WI38 (cell line): ENCODE data around the gene GPR32.

Experiments
- H3K4me3 ChIP-seq: 2 replicates; pipeline ENCODE4 v1.5.1; 2011; ENCODE audit warnings: low read depth, mild to moderate bottlenecking, control low read depth, low read length
- TF ChIP-seq, protein P1 (sequence below): IDR thresholded peaks from 2 replicates; pipeline ENCODE4 v1.5.1; 2012; ENCODE audit warnings: low read depth, mild to moderate bottlenecking, control low read depth, low read length

Gene GPR32

DNA sequence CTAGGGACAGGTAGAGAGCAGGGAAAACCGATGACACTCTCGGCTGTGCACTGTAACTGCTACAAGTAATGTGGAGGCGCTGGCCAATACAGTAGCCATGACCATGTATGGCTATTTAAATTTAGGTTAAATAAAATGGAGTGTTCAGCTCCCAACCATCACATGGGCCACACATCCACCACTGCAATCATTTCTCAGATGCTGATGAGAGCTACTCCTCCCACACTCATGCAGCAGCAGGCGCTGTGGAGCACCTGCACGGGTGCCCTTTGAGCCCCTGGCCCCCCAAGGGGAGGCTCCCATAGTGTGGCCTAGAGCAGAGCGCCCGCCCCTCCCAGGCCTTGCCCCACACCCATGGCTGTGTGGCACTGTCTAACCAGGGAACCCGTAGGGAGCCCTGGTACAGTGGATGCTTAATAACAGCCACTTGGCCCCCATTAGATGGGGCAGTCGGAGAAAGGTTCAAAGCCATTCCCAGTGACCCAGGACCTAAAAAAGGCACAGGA, 25.9 kb downstream of the GPR32 start:
- no peak overlapping the region for H3K4me3 ChIP-seq
- TF ChIP-seq, protein P1, sequence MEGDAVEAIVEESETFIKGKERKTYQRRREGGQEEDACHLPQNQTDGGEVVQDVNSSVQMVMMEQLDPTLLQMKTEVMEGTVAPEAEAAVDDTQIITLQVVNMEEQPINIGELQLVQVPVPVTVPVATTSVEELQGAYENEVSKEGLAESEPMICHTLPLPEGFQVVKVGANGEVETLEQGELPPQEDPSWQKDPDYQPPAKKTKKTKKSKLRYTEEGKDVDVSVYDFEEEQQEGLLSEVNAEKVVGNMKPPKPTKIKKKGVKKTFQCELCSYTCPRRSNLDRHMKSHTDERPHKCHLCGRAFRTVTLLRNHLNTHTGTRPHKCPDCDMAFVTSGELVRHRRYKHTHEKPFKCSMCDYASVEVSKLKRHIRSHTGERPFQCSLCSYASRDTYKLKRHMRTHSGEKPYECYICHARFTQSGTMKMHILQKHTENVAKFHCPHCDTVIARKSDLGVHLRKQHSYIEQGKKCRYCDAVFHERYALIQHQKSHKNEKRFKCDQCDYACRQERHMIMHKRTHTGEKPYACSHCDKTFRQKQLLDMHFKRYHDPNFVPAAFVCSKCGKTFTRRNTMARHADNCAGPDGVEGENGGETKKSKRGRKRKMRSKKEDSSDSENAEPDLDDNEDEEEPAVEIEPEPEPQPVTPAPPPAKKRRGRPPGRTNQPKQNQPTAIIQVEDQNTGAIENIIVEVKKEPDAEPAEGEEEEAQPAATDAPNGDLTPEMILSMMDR, result no peak

DNA sequence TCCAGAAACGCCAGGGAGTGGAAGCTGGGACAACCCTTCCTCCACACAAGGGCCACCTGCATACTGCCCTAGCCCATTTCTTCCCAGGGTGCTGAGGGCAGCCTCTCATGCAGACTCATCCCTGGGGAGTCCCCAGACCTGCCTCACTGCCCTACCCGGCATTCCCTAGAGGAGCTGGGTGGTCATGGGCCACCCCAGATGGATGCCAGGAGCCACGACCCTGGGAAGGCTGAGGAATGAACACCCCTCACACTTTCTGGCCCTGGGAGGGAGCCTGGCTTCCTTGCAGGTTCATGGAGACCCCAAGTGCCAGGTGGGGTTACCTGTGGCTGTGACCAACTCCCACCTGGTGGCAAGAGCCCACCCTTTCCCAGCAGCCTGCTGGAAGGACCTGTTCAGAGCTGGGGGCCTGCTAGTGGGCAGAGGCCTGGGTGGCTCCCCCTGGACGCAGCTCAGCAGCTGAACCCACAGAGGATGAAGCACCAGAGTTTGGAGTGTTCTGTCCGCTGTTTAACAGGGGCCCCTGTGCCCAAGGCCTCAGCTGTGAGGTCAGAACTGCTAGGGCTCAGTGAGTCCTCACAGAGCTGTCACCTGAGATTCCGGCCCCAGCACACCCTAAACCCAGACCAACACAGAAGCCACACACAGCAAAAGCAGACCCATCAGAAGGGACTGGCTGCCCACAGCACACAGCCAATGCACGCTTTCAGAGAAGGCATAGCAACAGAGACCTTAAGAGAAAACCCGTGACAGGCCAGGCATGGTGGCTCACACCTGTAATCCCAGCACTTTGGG, 26.6 kb downstream of the GPR32 start:
- TF ChIP-seq, protein P1, result no peak
- H3K4me3 ChIP-seq, result no peak overlapping the region

DNA sequence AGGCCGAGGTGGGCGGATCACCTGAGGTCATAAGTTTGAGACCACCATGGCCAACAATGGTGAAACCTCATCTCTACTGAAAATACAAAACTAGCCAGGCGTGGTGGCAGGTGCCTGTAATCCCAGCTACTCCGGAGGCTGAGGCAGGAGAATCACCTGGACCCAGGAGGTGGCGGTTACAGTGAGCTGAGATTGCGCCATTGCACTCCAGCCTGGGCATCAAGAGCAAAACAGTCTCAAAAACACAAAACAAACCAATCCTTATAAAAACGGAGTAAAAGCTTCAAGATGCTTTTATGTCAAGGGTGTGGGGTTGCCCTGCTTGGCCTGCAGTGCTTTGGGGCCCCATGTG, 27.1 kb downstream of the GPR32 start:
- H3K4me3 ChIP-seq, result no peak overlapping the region
- TF ChIP-seq, protein P1, result no peak

DNA sequence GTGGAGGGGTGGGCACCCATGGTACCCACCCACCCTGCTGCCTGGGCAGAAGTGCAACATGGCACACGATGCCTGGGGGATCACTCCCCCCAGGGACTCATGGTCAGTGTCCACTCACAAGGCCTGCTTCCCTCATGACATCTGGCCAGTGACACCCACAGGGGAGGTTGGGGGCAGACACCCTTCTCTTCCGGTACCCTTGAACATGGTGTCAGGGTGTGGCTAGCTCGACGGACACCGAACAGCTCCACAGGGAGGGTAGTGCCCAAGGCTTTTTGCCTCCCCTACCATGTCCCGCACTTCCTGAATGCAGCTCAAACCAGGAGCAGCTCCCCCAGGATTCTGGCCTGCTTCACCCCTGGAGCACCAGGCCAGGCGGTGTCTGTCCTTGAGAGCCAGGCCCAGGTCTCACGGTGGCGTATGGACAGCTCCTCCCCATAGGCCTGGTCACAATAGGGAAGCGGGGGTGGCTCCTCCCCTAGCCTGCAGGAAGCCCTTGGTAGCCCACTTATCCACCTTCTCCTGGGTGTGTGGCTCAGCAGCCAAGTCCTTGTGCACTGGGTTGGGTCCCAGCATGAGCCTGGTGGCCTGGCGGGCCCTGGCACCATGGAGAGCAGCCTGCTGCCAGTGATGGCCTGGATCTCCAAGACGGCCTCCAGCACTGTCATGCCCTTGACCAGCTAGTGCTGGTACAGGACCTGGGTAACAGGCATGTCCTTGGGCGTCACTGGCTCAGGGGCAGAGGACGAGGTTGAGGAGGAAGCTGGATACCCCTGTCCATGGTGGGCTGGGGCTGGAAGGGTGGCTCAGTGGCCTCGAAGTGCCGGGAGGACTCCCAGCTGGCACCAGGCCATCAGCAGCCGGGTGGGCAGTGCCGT, 27.8 kb downstream of the GPR32 start:
- no peak overlapping the region for H3K4me3 ChIP-seq
- TF ChIP-seq, protein P1, result no peak

DNA sequence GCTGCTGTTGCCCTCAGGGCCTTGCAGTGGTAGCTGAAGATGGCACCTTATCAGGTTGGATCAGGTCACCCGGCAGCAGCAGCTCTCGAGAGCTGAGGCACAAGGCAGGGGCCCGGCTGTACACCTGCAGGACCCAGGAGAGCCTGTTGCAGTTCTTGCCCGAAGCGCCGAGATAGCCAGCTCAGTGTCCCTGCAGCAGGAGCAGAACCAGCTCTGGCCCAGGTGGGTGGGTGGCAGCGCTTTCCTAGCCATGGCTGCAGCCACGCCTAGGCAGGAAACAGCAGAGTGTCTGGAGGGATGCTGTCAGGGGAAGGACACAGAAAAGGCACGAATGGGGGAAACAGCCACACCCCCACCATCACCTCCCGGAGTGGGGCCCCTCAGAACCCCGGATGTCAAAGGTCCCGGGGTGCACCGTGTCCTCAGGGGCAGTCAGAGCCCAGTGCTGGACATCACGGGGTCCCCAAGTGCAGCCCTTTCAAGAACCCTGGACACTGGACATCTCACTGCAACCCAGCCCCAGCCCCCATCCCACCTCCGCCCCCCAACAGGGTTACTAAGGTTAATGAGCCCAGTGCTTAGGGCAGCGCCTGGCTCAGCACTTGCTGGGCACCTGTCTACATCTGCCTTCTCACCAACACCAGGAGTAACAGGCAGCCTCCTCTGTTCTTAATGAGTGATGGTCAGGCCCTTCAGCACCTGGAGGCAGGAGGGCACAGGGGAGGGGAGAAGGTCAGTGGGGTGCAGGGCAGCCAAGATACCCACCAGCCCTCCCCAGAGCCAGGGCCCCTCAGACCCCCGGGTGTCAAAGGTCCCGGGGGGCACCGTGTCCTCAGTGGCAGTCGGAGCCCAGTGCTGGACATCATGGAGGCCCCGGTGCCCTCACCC, 28.6 kb downstream of the GPR32 start:
- no peak overlapping the region for H3K4me3 ChIP-seq
- TF ChIP-seq, protein P1, result no peak

DNA sequence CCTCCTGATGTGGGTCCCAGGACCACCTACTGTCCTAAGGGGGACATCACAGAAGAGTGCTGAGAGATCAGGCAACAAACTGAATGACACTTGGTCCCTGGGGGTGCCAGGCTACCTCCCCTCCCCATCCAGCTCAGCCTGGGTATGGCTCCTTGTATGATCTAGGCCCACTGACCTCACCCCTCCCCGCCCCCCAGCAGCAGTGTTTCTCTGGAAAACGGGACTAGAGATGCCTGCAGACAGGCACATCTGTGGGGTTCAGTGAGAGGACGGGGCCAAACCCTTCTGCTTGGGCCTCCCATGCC, 29.2 kb downstream of the GPR32 start:
- TF ChIP-seq, protein P1, result no peak

More for the DNA sequence above, 29.2 kb downstream of the GPR32 start:
- no peak overlapping the region for H3K4me3 ChIP-seq
